Measurements from ENCODE around the gene ANKMY1.
"Not testable (repeated sequence)": the region's sequence is repeated elsewhere in the genome, so short reads cannot be mapped to it uniquely, and the experiment has no call there.

Gene ANKMY1

DNA sequence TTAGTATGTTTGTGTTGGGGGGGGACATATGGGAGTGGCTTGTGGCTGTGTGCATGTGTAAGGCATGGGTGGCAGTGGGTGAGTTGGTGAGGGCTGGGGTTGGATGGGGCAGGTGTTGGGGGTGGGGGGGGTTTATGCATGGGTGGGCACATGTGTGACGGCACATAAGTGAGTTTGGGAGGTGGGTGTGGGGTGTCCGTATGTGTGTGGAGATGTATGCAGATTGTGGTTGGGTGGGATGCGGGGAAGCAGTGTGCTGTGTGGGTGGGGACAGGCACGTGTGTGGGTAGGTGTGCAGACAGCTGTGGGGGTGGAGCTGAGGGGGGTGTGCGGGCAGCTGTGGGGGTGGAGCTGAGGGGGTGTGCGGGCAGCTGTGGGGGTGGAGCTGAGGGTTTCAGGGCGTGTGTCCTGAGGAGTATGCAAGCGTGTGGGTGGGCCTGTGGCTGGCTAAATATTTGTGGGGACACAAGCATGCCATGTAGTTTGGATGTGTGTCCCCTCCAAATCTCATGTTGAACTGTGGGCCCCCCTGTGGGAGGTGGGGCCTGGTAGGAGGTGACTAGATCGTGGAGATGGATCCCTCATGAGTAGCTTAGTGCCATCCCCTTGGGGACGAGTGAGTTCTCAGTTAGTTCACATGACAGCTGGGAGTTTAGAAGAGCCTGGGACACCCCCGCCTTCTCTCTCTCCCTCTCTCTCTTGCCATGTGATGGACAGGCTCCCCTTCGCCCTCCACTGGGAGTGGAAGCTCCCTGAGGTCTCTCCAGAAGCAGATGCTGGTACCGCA lies 59.4 kb downstream of the ANKMY1 start:
- Histone ChIP-seq H4K20me1 (ENCODE audit: insufficient read depth, low read length, poor library complexity, severe bottlenecking) (no peaks in the 10 kb centered on the region), H3K4me2 (ENCODE audit: low read depth, low read length, poor library complexity, severe bottlenecking) (no peak overlapping the region), H3F3A (ENCODE audit: low read depth) (no peaks in the 10 kb centered on the region), H2AFZ (ENCODE audit: low read length) (no peak overlapping the region), H3K9me3 (ENCODE audit: insufficient read depth, low read depth, low read length) (no peaks in the 10 kb centered on the region), H3K79me2 (ENCODE audit: insufficient read depth, low read length) (no peaks in the 10 kb centered on the region), H3K9me2 (replicated peaks; ENCODE audit: low read depth, low read length) (no peaks in the 10 kb centered on the region), H3K4me1 (ENCODE audit: insufficient read depth, low read length, poor library complexity, severe bottlenecking) (no peaks in the 10 kb centered on the region), H3K27me3 (ENCODE audit: insufficient read depth, low read length, poor library complexity, severe bottlenecking) (no peaks in the 10 kb centered on the region), H3K36me3 (ENCODE audit: insufficient read depth, low read length) (no peaks in the 10 kb centered on the region), H3K9ac (ENCODE audit: low read depth, low read length, poor library complexity, severe bottlenecking) (no peak overlapping the region), H3K4me3 (ENCODE audit: low read length, poor library complexity, severe bottlenecking) (no peak overlapping the region)
- TF ChIP-seq, protein P1, sequence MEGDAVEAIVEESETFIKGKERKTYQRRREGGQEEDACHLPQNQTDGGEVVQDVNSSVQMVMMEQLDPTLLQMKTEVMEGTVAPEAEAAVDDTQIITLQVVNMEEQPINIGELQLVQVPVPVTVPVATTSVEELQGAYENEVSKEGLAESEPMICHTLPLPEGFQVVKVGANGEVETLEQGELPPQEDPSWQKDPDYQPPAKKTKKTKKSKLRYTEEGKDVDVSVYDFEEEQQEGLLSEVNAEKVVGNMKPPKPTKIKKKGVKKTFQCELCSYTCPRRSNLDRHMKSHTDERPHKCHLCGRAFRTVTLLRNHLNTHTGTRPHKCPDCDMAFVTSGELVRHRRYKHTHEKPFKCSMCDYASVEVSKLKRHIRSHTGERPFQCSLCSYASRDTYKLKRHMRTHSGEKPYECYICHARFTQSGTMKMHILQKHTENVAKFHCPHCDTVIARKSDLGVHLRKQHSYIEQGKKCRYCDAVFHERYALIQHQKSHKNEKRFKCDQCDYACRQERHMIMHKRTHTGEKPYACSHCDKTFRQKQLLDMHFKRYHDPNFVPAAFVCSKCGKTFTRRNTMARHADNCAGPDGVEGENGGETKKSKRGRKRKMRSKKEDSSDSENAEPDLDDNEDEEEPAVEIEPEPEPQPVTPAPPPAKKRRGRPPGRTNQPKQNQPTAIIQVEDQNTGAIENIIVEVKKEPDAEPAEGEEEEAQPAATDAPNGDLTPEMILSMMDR (conservative IDR thresholded peaks at IDR 0.05; ENCODE audit: low read length) = no peak
- TF ChIP-seq EZH2phosphoT487 (IDR thresholded peaks at IDR 0.05; ENCODE audit: borderline replicate concordance) = no peak

DNA sequence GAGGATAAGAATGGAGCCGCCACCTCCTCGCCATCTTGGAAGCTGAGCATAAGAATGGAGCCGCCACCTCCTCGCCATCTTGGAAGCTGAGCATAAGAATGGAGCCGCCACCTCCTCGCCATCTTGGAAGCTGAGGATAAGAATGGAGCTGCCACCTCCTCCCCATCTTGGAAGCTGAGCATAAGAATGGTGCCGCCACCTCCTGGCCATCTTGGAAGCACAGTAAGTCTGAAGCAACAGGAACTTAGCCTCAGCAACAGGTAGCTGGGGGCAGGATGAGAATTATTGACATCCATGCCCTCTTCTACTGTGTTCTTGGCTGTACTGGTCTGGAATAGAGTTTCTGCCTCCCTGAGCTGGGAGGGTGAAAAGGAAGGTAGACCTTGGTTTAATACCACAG lies 60.7 kb downstream of the ANKMY1 start:
- H3K79me2 ChIP-seq (ENCODE audit: insufficient read depth, low read length); H3K9me2 ChIP-seq (replicated peaks; ENCODE audit: low read depth, low read length); H3K4me3 ChIP-seq (ENCODE audit: low read length, poor library complexity, severe bottlenecking); H3K9me3 ChIP-seq (ENCODE audit: insufficient read depth, low read depth, low read length); H3K4me1 ChIP-seq (ENCODE audit: insufficient read depth, low read length, poor library complexity, severe bottlenecking); H3K27me3 ChIP-seq (ENCODE audit: insufficient read depth, low read length, poor library complexity, severe bottlenecking); H3K36me3 ChIP-seq (ENCODE audit: insufficient read depth, low read length); H3F3A ChIP-seq (ENCODE audit: low read depth); H4K20me1 ChIP-seq (ENCODE audit: insufficient read depth, low read length, poor library complexity, severe bottlenecking); H3K4me2 ChIP-seq (ENCODE audit: low read depth, low read length, poor library complexity, severe bottlenecking); H2AFZ ChIP-seq (ENCODE audit: low read length); H3K9ac ChIP-seq (ENCODE audit: low read depth, low read length, poor library complexity, severe bottlenecking): not testable (repeated sequence)
- TF ChIP-seq, protein P1 (conservative IDR thresholded peaks at IDR 0.05; ENCODE audit: low read length) = peak; percentile 45; the same call in 1 of the 2 replicates

DNA sequence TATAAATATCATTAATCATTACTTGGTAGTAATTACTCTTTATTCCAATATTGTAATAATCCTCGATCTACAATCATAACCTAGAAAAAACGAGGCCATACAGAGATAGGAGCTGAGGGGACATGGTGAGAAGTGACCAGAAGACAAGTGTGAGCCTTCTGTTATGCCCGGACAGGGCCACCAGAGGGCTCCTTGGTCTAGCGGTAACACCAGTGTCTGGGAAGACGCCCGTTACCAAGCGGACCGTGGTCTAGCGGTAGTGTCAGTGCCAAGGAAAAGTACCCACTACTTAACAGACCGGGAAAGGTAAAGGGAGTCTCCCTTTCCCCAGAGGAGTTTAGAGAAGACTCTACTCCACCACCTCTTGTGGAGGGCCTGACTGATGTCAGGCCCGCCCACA lies 62.8 kb downstream of the ANKMY1 start:
- not testable (repeated sequence) for H3K9ac ChIP-seq (ENCODE audit: low read depth, low read length, poor library complexity, severe bottlenecking); H4K20me1 ChIP-seq (ENCODE audit: insufficient read depth, low read length, poor library complexity, severe bottlenecking); H3K4me3 ChIP-seq (ENCODE audit: low read length, poor library complexity, severe bottlenecking); H3K79me2 ChIP-seq (ENCODE audit: insufficient read depth, low read length); H3K27me3 ChIP-seq (ENCODE audit: insufficient read depth, low read length, poor library complexity, severe bottlenecking); H2AFZ ChIP-seq (ENCODE audit: low read length); H3K9me2 ChIP-seq (replicated peaks; ENCODE audit: low read depth, low read length); H3K4me1 ChIP-seq (ENCODE audit: insufficient read depth, low read length, poor library complexity, severe bottlenecking); H3K4me2 ChIP-seq (ENCODE audit: low read depth, low read length, poor library complexity, severe bottlenecking); H3K36me3 ChIP-seq (ENCODE audit: insufficient read depth, low read length); H3F3A ChIP-seq (ENCODE audit: low read depth)
- TF ChIP-seq, protein P1 (conservative IDR thresholded peaks at IDR 0.05; ENCODE audit: low read length) = peak; percentile 33; the same call in 1 of the 2 replicates
- peaks cover 17% of the 10 kb centered on the region for H3K9me3 ChIP-seq (ENCODE audit: insufficient read depth, low read depth, low read length)
